Astrocyte (in vitro differentiated cells and primary cell): ENCODE results near the gene SHCBP1L.

ENCODE experiments used
- EZH2 ChIP-seq: IDR thresholded peaks from 2 replicates; pipeline ENCODE4 v1.6.1; 2012; ENCODE audit warnings: mild to moderate bottlenecking, low read length, inconsistent platforms; ENCODE audit not compliant: insufficient read depth
- TF ChIP-seq, protein P1 (sequence below): IDR thresholded peaks from 2 replicates; pipeline ENCODE4 v1.5.1; 2011; ENCODE audit warnings: low read depth, mild to moderate bottlenecking, inconsistent platforms, low read length, moderate library complexity; ENCODE audit not compliant: insufficient read depth

GRCh38 chr1:182990413-182991144, 37.6 kb upstream of the SHCBP1L start:
- TF ChIP-seq, protein P1, sequence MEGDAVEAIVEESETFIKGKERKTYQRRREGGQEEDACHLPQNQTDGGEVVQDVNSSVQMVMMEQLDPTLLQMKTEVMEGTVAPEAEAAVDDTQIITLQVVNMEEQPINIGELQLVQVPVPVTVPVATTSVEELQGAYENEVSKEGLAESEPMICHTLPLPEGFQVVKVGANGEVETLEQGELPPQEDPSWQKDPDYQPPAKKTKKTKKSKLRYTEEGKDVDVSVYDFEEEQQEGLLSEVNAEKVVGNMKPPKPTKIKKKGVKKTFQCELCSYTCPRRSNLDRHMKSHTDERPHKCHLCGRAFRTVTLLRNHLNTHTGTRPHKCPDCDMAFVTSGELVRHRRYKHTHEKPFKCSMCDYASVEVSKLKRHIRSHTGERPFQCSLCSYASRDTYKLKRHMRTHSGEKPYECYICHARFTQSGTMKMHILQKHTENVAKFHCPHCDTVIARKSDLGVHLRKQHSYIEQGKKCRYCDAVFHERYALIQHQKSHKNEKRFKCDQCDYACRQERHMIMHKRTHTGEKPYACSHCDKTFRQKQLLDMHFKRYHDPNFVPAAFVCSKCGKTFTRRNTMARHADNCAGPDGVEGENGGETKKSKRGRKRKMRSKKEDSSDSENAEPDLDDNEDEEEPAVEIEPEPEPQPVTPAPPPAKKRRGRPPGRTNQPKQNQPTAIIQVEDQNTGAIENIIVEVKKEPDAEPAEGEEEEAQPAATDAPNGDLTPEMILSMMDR: no peak
- TF ChIP-seq EZH2: no peak
